OCI-LY3 (cell line): ENCODE measurements around the gene SMIM23.

Source experiments
- EZH2phosphoT487 ChIP-seq: fragments of 200-600 bp; shearing (Covaris generic); IDR thresholded peaks from 2 replicates; pipeline ENCODE4 v1.6.1; 2018; ENCODE audit warnings: antibody characterized with exemption, mixed run types, low read depth
- TF ChIP-seq, protein P1 (sequence below): fragments of 200-600, 300-600 bp; sonication (generic); IDR thresholded peaks from 2 replicates; pipeline ENCODE4 v1.5.1; 2014; ENCODE audit warnings: antibody characterized with exemption, low read length, low read depth

DNA sequence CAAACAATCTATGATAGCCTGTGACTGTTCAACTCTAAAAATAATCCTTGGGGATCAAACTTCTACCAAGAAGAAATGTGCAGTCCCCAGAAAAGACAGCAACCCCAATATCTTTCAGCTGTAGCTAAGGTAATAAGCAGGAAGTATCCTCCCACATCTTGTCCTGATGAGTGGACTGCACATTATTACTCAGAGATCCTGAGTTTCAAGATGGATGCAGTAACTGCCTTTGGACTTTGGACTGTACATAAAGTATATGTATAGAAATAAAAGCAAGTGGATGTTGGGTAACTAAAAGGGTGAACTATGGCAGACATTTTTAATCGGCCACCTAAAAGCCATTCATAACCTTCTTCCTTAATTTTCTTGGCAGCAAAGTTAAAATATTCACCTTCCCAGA is 45.1 kb downstream of the SMIM23 start:
- TF ChIP-seq, protein P1, sequence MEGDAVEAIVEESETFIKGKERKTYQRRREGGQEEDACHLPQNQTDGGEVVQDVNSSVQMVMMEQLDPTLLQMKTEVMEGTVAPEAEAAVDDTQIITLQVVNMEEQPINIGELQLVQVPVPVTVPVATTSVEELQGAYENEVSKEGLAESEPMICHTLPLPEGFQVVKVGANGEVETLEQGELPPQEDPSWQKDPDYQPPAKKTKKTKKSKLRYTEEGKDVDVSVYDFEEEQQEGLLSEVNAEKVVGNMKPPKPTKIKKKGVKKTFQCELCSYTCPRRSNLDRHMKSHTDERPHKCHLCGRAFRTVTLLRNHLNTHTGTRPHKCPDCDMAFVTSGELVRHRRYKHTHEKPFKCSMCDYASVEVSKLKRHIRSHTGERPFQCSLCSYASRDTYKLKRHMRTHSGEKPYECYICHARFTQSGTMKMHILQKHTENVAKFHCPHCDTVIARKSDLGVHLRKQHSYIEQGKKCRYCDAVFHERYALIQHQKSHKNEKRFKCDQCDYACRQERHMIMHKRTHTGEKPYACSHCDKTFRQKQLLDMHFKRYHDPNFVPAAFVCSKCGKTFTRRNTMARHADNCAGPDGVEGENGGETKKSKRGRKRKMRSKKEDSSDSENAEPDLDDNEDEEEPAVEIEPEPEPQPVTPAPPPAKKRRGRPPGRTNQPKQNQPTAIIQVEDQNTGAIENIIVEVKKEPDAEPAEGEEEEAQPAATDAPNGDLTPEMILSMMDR = no peak
- no peak for TF ChIP-seq EZH2phosphoT487
